Activated CD4-positive, alpha-beta T cell treated with anti-CD3 and anti-CD28 coated beads, Interleukin-2, amount 10 ng/mL, durations not matched to agents 7 days and 5 days (primary cell): ENCODE results near the gene SKOR1. TPM values are rescaled to one million over a fixed set of nuclear protein-coding genes. Genes with fewer than 3 reads are reported as not detected.
A peak's percentile ranks its signal among the peaks of the same experiment; 100 is the strongest.

Source experiments
- CTCF ChIA-PET: fragments of 350-600 bp; sonication (Branson Sonifier 250); formaldehyde crosslinking; loops from one replicate; lab custom pipeline; 2021; ENCODE audit warnings: antibody characterized with exemption; lab: Charles Lee
- POLR2A ChIA-PET: fragments of 350-600 bp; sonication (Branson Sonifier 250); formaldehyde crosslinking; loops from one replicate; lab custom pipeline; 2021; ENCODE audit warnings: antibody characterized with exemption; lab: Charles Lee
- DNase-seq: peaks from one replicate; pipeline ENCODE4 v3.0.0-alpha.2; 2020
- H3K27ac Mint-ChIP-seq: one replicate; pipeline ENCODE4 v1.8.0; 2021; ENCODE audit warnings: mild to moderate bottlenecking, moderate library complexity, mixed read lengths
- H3K27me3 Mint-ChIP-seq: one replicate; pipeline ENCODE4 v1.8.0; 2021; ENCODE audit warnings: mixed read lengths
- H3K36me3 Mint-ChIP-seq: one replicate; pipeline ENCODE4 v1.8.0; 2021; ENCODE audit warnings: low read depth, mixed read lengths
- H3K4me1 Mint-ChIP-seq: one replicate; pipeline ENCODE4 v1.8.0; 2021; ENCODE audit warnings: mixed read lengths
- H3K4me3 Mint-ChIP-seq: one replicate; pipeline ENCODE4 v1.8.0; 2021; ENCODE audit warnings: mild to moderate bottlenecking, moderate library complexity, mixed read lengths
- H3K9me3 Mint-ChIP-seq: one replicate; pipeline ENCODE4 v1.8.0; 2021; ENCODE audit warnings: mixed read lengths
- total RNA-seq, 2 experiments: library from RNA; stranded (reverse); gene quantifications; one replicate each; pipeline ENCODE4 v1.2.3, GENCODE V29; 2021

The SKOR1 gene
- total RNA-seq, 2 experiments from 2014 or later, result 0.29 to 0.30 TPM

DNA sequence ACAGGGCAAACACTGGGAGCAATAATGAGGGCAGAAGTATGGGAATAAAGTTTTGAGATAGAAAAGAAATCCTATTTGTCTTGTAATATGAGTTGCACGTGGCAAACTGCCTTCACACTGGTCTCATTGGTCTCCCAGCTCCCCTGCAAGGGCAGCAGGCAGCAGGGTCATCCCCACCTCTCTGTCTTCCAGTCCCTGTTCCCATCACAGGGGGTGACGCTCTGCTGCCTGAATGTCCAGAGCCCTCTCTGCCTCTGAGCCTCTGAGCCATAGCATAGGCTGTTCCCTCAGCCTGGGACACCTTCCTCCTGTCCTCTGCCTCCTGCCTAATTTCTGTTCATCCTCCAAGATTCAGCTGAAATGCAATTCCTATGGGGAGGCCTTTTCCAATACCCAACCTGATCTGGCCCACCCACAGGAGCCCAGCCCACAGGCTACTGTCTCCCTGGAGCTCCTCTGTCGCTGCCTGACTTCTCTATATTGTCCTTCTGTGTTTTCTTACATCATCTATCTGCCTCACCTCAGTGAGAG is 12.1 kb upstream of the SKOR1 start:
- no peaks in the 10 kb centered on the region for H3K9me3 Mint-ChIP-seq
- no peaks in the 10 kb centered on the region for H3K36me3 Mint-ChIP-seq
- no peak overlapping the region for H3K27ac Mint-ChIP-seq
- POLR2A ChIA-PET, result no interaction called here
- CTCF ChIA-PET, result no interaction called here
- H3K4me3 Mint-ChIP-seq, result no peak overlapping the region
- peaks cover 4% of the 10 kb centered on the region for H3K4me1 Mint-ChIP-seq
- H3K27me3 Mint-ChIP-seq, result peaks cover 22% of the 10 kb centered on the region
- no peak for DNase-seq

DNA sequence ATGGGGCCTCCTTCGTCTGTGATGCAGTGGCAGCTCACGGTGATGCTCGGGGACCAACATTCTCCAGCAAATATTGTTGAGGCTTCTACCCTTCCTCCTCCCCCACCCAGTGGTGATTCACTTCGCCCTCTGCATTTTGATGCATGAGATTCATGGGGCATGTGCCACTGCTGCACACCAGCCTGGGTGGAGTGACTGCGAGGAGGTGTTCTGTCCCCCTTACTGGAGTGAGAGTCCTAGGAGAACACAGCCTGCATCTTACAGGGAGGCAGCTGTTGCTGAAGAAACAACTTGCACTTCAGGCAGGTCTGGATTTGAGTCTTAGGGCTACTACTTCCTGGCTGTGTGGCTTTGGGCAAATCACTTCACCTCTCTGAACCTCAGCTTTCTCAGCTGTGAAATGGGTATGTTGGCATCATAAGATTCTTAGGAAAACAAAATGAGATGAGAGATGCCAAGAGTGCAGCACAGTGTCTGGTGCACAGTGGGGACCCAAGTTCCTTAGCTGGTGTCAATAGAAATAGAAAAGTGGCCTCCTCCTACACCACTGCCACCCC is 10.2 kb upstream of the SKOR1 start:
- Mint-ChIP-seq H3K9me3 (no peaks in the 10 kb centered on the region), H3K4me1 (peaks cover 4% of the 10 kb centered on the region), H3K4me3 (no peak overlapping the region), H3K36me3 (no peaks in the 10 kb centered on the region), H3K27me3 (peaks cover 36% of the 10 kb centered on the region), H3K27ac (no peak overlapping the region)
- ChIA-PET POLR2A (no interaction called here), CTCF (interaction anchor here (0.7 kb wide), 1 partner anchor 12 kb away, joined by 3 read pairs; no protein-coding TSS in a partner anchor)
- DNase-seq, result no peak

DNA sequence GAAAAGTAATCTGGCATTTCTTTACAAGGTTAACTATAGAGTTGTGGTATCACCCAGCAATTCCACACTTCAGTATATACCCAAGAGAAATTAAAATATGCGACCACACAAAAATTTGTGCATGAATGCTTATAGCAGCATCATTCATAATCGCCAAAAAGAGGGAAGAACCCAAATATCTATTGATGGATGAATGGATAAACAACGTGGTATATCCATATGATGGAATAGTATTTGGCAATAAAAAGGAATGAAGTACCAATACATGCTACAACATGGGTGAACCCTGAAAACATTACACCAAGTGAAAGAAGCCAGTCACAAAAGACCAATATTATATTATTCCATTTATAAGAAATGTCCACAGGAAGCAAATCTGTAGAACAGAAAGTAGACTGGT is 8.6 kb upstream of the SKOR1 start:
- Mint-ChIP-seq H3K4me1 (peaks cover 8% of the 10 kb centered on the region), H3K9me3 (no peaks in the 10 kb centered on the region), H3K27ac (no peak overlapping the region), H3K36me3 (no peaks in the 10 kb centered on the region), H3K27me3 (peaks cover 51% of the 10 kb centered on the region), H3K4me3 (no peak overlapping the region)
- POLR2A ChIA-PET, result no interaction called here
- CTCF ChIA-PET, result no interaction called here
- DNase-seq, result no peak

DNA sequence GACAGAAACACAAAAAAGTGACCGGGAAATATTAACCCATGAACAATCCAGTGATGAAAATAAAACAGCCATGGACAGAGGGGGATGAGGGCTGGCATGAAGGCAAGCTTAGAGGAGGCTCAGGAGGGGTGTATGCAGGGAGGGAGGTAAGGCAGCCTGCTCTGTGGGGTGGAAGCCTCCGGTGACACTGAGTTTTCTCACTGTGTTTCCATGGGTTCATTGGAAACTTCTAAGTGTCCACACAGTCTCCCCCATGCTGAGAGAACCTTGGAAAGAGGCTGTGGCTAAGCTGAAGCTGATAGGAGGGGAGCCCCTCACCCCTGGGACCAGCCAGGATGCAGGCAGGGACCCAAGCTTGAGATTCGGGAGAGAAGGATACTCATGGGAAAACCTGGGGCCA is 6.8 kb upstream of the SKOR1 start:
- no peak for DNase-seq
- Mint-ChIP-seq H3K36me3 (peaks cover 5% of the 10 kb centered on the region), H3K27ac (no peak overlapping the region), H3K9me3 (no peaks in the 10 kb centered on the region), H3K4me1 (peaks cover 15% of the 10 kb centered on the region), H3K4me3 (no peak overlapping the region), H3K27me3 (peaks cover 61% of the 10 kb centered on the region)
- POLR2A ChIA-PET, result no interaction called here
- CTCF ChIA-PET, result no interaction called here

DNA sequence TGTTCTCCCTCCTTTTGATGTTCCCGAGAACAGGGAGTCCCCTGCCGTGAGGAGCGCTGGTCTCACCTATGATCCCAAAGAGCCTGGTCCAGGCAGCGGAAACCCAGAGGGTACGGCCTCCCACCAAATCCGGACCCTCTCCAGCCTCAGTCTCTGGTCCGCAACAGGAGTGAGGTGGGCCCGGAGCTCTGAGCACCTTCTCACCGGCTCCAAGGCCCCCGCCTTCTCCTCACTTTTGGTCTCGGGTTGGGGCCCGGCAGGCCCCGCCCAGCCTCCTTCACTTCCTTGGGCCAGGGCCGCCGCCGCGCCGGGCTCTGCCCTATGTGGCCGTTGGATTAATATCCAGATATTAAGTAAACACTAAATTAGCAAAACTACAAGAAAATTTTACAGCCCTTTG is 5.7 kb upstream of the SKOR1 start:
- H3K27me3 Mint-ChIP-seq, result peaks cover 72% of the 10 kb centered on the region
- no peaks in the 10 kb centered on the region for H3K9me3 Mint-ChIP-seq
- no peak overlapping the region for H3K4me3 Mint-ChIP-seq
- POLR2A ChIA-PET, result no interaction called here
- no peak overlapping the region for H3K27ac Mint-ChIP-seq
- CTCF ChIA-PET, result no interaction called here
- peaks cover 23% of the 10 kb centered on the region for H3K4me1 Mint-ChIP-seq
- DNase-seq, result no peak
- peaks cover 9% of the 10 kb centered on the region for H3K36me3 Mint-ChIP-seq

DNA sequence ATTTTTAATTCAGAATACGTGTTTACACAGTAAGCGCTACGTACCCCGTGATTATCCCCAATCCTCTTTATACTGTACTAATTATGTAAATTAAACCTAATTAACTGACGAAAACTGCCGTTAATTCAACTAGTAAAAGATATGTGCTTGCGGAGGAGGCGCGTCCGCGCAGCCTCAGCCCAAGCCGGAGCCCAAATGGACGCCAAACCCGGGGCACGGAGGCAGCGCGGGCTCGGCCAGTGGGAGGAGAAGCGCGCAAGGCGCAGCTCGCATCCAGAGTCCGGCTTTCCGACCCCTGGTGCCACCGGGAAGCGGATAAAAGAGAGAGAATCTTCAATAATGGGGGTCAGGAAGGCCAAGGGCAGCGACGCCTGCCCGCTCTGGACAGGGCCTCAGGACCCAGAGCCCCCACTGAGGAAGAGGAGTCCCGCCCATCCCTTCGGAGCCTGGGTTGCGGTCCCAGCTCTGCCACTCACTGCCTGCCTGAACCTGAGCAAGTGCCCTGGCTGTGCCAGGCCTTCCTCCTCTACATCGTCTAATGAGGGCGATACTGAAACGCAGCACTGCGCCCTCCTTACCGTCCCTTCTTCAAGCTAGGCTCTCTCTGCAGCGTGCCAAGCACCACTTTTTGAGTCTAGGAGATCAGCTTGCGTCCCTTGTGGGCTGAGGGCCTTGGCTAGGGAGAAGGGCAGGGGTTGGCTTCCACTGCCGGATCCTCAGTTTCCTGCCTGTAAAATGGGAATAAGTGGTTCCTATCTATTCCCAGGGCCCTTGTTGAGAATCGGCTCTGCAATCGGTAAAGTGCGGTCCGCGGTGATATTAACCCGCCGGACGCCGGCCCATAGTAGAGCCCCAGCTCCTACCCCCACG is 5.0 kb upstream of the SKOR1 start:
- H3K27ac Mint-ChIP-seq, result no peak overlapping the region
- peaks cover 9% of the 10 kb centered on the region for H3K36me3 Mint-ChIP-seq
- H3K4me3 Mint-ChIP-seq, result no peak overlapping the region
- CTCF ChIA-PET, result interaction anchor here (0.6 kb wide), 1 partner anchor 364 kb away, joined by 3 read pairs; no protein-coding TSS in a partner anchor
- no peak for DNase-seq
- POLR2A ChIA-PET, result no interaction called here
- H3K9me3 Mint-ChIP-seq, result no peaks in the 10 kb centered on the region
- H3K27me3 Mint-ChIP-seq, result peaks cover 78% of the 10 kb centered on the region
- H3K4me1 Mint-ChIP-seq, result peaks cover 26% of the 10 kb centered on the region

DNA sequence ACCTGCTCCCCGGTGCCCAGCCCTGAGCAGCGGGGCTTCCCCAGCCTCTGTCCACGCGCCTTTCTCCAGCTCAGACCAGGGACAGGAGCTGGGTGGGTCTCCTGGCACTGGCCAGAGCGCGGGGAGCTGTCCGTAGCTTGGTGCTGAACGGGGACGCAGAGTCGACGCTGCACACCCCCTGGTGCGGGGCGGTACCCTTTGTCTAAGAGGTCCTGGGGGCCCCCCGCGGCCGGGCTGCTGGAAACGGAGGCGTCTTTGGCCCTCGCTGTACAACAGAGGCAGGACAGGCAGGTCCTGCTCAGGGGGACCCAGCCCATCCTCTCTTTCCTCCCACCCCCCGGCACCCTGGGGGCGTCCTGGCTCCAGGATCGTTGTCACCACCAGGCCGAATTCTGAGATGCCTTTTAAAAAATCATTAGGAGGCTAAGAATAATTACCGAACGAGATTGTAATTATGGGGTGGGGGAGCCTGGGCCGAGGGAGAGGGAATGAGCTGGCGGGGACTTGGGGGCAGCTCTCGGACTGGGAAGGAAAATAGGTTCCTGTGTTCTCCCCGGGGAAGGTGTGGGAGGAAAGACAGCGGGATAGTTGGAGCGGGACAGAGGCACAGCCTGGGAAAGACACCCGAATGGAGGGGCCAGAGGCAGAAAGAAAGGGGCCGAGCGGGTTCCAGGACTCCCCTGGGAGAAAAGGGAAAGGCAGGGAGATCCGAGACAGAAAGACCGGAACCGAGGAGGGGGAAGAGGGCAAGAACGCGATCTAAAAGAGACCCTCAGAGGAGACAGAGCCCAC is 4.1 kb upstream of the SKOR1 start:
- H3K4me3 Mint-ChIP-seq, result no peak overlapping the region
- ChIA-PET CTCF (interaction anchor here (0.6 kb wide), 1 partner anchor 364 kb away, joined by 3 read pairs; no protein-coding TSS in a partner anchor), POLR2A (no interaction called here)
- H3K27me3 Mint-ChIP-seq, result peaks cover 86% of the 10 kb centered on the region
- peaks cover 9% of the 10 kb centered on the region for H3K36me3 Mint-ChIP-seq
- peaks cover 31% of the 10 kb centered on the region for H3K4me1 Mint-ChIP-seq
- no peaks in the 10 kb centered on the region for H3K9me3 Mint-ChIP-seq
- peak overlapping the region; percentile 26 for H3K27ac Mint-ChIP-seq
- no peak for DNase-seq

DNA sequence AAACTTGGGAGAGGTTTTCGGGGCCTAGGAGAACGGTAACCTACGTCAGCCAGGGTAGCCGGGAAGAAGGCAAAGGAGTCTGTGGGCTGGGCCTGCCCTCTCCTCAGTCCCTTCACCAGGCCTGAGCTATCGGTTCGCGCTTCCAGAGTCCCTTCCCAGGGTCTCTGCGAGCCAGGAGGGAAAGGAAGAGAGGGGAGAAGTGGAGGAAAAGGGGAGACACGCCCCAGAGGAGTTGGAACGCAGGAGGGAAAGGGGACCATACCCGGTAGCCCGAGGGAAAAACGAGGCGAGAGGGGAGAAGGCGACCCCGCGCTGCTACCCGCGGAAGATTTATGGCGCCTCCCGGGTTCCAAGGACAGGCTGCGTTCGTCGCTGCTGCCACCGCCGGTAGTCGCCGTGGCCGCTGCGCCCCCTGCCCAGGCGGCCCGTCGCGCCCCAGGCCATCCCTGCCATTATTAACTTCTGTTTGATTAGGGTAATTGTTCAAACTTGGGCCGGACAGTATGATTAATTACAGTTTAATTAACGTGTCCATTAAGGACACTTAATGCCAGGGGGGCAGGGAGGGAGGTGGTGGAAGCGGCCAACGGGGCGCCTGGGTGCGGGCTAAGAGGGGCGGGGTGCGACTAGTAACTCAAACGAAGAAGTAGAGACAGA is 3.4 kb upstream of the SKOR1 start:
- CTCF ChIA-PET, result no interaction called here
- H3K4me3 Mint-ChIP-seq, result peak overlapping the region; percentile 34
- H3K4me1 Mint-ChIP-seq, result peaks cover 33% of the 10 kb centered on the region
- H3K36me3 Mint-ChIP-seq, result peaks cover 9% of the 10 kb centered on the region
- POLR2A ChIA-PET, result no interaction called here
- peaks cover 82% of the 10 kb centered on the region for H3K27me3 Mint-ChIP-seq
- no peaks in the 10 kb centered on the region for H3K9me3 Mint-ChIP-seq
- peak overlapping the region; percentile 61 for H3K27ac Mint-ChIP-seq
- no peak for DNase-seq

DNA sequence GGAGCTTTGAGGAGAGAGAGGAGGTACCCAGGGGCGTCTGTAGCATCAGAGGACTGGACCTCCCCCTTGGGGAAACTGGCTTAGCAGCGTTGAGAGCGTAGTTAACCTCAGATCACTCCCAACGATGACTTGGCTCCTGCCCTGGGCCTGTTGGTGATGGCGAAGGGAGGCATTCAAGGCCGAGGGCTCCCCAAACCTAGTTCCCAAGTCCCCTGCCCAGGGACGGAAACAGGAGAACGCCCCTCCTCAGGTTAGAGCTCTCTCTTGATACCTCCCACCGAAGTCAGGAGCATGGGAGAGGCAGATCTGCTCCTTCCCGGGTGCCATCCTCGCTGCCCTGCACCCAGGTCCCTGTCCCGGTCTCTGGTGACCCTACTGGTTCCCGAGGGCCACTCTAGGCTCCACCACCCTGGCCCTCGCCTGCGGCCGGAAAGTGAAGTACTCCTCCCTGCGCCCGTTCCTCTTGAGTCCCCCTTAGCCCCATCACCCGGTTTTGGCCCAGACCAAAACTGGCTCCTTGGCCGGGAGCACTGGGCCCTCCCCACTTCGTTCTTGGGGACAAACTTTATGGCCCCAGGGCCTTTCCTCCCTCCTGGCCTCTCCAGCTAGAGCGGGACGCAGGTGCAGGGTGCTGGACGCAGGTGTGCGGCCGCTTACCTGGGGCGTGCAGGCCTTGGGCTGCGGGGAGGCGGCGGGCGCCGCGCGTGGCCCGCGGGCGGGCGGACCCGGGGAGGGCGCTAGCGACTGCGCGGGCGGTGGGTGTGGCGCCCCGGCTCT is 2.6 kb upstream of the SKOR1 start:
- peak overlapping the region; percentile 34 for H3K4me3 Mint-ChIP-seq

DNA sequence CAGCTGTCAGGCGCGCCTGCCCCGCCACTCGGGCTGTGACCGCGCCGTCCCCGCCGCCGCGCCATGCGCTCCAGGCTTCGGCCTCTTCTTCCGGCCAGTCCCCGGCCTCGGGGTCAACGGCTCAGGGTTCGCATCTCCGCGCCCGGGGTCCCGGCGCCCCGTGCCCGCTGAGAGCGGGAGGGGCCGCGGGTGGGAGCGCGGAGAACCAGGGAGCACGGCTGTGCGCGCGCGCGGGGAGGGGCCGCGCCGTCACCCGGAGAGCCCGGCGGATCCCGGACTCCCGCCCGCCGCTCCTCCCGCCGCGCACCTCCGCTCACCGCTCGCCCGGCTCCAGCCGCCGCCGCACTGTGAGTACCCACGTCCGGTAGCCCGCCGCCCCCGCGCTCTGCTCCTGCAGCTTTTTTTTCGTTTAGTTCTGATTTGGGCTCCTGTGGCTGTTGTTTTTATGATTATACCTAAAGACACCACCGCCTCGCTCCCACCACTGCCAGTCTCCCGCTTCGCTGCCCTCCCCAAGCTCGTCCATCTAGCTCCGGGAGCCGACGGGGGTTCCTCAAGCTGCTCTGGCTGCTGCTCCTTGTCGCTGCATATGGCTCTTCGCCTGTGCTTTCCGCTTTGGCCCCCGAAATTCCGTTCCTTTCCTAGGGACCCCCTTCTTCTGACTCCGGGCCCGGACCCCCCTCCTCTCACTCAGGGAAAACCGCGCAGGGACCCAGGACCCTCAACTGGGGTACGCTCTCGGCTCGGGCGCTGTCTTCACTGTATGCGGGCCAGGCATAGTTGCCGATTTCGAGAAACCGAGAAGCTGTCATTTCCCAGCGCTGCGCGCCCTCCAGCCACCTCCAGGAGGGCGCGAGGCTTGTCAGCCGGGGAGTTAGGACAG is 1.8 kb upstream of the SKOR1 start:
- DNase-seq, result no peak
- Mint-ChIP-seq H3K27me3 (peaks cover 72% of the 10 kb centered on the region), H3K4me3 (peak overlapping the region; percentile 62), H3K9me3 (no peaks in the 10 kb centered on the region), H3K27ac (peak overlapping the region; percentile 81), H3K4me1 (peaks cover 35% of the 10 kb centered on the region), H3K36me3 (peaks cover 10% of the 10 kb centered on the region)
- ChIA-PET CTCF (no interaction called here), POLR2A (no interaction called here)

More for the DNA sequence above, 2.6 kb upstream of the SKOR1 start:
- H3K27ac Mint-ChIP-seq, result peak overlapping the region; percentile 61
- ChIA-PET POLR2A (no interaction called here), CTCF (no interaction called here)
- H3K36me3 Mint-ChIP-seq, result peaks cover 9% of the 10 kb centered on the region
- DNase-seq, result no peak
- H3K9me3 Mint-ChIP-seq, result no peaks in the 10 kb centered on the region
- peaks cover 33% of the 10 kb centered on the region for H3K4me1 Mint-ChIP-seq
- peaks cover 74% of the 10 kb centered on the region for H3K27me3 Mint-ChIP-seq
